GM18502 (cell line): ENCODE data around the gene TFDP1.

ENCODE experiments used
- ATAC-seq: cut with Tn5 transposase; IDR thresholded peaks from one replicate; pipeline ENCODE4 v1.9.1; 2021; ENCODE audit warnings: mild to moderate bottlenecking; ENCODE audit not compliant: unreplicated experiment, poor library complexity

Gene TFDP1

DNA sequence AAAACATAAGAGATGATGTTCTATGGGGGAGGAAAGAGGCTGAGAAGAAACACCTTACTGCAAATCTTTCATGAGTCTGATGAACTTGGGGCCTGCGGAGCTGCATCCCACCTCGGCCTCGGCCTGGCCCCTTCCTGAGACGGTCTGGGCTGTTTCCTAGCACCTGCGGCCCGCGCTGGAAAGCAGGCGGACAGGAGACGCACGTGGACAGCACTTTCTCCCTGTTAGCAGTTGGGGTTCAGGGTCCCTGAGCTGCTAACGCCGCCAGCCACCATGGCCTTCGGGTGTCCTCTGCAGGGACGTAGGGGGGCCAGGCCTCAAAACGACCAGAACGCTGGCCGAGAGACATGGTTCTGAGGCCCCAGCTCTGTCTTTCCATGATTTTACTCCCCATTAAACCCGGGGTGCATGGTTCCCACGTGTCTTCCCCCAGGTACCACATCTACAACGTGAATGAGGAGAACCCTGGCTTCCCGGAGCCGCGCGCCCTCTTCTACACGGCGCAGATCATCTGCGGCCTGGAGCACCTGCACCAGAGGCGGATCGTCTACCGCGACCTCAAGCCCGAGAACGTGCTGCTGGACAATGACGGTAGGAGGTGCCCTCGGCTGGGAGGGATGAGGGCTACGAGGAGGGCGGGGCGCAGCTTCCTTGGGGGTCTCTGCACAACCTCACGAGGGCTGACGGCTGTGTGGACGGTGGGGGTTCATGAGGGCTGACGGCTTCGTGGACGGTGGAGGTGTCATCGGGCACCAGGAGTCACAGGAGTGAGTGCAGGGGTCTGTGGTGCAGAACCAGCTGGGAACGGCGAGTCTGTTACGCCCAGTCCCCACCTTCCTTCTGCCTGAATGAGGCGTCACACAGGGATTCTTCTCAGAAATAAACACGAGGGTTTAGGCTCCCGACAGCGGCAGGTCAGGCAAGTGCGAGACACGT, 86.8 kb downstream of the TFDP1 start:
- no peak for ATAC-seq

- no peak for ATAC-seq
Measured at GRCh38 chr13:113672002-113672651, 87.6 kb downstream of the TFDP1 start.
